Thyroid gland (tissue), 4 donors: ENCODE measurements around the gene YPEL2.

Experiments used
- POLR2A ChIP-seq, 2 donors: fragments of 450-650 bp; IDR thresholded peaks; one replicate each; pipeline ENCODE4 v1.6.1; 2017; ENCODE audit warnings: antibody characterized with exemption in 2 of 2, mild to moderate bottlenecking in 2 of 2, moderate library complexity in 1 of 2
- TF ChIP-seq, protein P1 (sequence below), 6 experiments: fragments of 200-600 bp in 3 of 6; fragments of 450-650 bp in 3 of 6; sonication (generic) in 3 of 6; IDR thresholded peaks; one replicate each; pipeline ENCODE4 v1.5.1; 2016 to 2019; ENCODE audit warnings: antibody characterized with exemption in 6 of 6, mild to moderate bottlenecking in 2 of 6, inconsistent platforms in 1 of 6, moderate library complexity in 1 of 6

DNA sequence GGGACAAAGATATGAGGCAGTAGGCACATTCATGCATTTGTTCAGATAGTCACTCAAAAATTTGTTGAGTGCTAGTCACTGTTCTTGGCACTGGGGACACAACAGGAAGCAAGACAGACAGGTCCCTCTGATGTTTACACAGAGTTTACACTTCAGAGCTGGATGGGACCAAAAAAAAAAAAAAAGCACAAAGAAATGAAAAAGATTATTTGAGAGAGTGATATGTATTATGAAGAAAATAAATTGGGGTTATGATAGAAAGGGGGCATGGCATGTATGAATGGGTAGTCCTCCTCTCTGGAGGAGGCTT, 3.5 kb upstream of the YPEL2 start:
- TF ChIP-seq, protein P1, sequence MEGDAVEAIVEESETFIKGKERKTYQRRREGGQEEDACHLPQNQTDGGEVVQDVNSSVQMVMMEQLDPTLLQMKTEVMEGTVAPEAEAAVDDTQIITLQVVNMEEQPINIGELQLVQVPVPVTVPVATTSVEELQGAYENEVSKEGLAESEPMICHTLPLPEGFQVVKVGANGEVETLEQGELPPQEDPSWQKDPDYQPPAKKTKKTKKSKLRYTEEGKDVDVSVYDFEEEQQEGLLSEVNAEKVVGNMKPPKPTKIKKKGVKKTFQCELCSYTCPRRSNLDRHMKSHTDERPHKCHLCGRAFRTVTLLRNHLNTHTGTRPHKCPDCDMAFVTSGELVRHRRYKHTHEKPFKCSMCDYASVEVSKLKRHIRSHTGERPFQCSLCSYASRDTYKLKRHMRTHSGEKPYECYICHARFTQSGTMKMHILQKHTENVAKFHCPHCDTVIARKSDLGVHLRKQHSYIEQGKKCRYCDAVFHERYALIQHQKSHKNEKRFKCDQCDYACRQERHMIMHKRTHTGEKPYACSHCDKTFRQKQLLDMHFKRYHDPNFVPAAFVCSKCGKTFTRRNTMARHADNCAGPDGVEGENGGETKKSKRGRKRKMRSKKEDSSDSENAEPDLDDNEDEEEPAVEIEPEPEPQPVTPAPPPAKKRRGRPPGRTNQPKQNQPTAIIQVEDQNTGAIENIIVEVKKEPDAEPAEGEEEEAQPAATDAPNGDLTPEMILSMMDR (IDR thresholded peaks at IDR 0.05) = no peak
- TF ChIP-seq POLR2A (IDR thresholded peaks at IDR 0.05) = no peak
